WTC11 (cell line): ENCODE results near the gene CSTPP1. TPM values are rescaled to one million over a fixed set of nuclear protein-coding genes. Genes with fewer than 3 reads are reported as not detected.

ENCODE experiments used
- ATAC-seq: fragments of 200-7000 bp; cut with Tn5 transposase; 2 replicates; pipeline ENCODE4 v1.10.0; 2021; ENCODE audit warnings: mild to moderate bottlenecking, moderate library complexity
- CTCF ChIA-PET: fragments of 300-600 bp; sonication (Branson Sonifier 250); formaldehyde crosslinking; loops from one replicate; lab custom pipeline; 2021; ENCODE audit warnings: antibody characterized with exemption; lab: Charles Lee
- POLR2A ChIA-PET: fragments of 350-600 bp; sonication (Branson Sonifier 250); formaldehyde crosslinking; loops from one replicate; lab custom pipeline; 2021; ENCODE audit warnings: antibody characterized with exemption; lab: Charles Lee
- DNase-seq: peaks from one replicate; pipeline ENCODE4 v3.0.0; 2021; ENCODE audit warnings: low spot score
- H3K27ac Mint-ChIP-seq: 2 replicates; pipeline ENCODE4 v1.8.0; 2021; ENCODE audit warnings: mixed read lengths
- H3K27me3 Mint-ChIP-seq: 2 replicates; pipeline ENCODE4 v1.8.0; 2021; ENCODE audit warnings: low read depth, mild to moderate bottlenecking, moderate library complexity, mixed read lengths
- H3K36me3 Mint-ChIP-seq: 2 replicates; pipeline ENCODE4 v1.8.0; 2021; ENCODE audit warnings: mixed read lengths
- H3K4me1 Mint-ChIP-seq: 2 replicates; pipeline ENCODE4 v1.8.0; 2022; ENCODE audit warnings: mixed read lengths
- H3K4me3 Mint-ChIP-seq: 2 replicates; pipeline ENCODE4 v1.8.0; 2021; ENCODE audit warnings: mild to moderate bottlenecking, moderate library complexity, mixed read lengths
- H3K9me3 Mint-ChIP-seq: 2 replicates; pipeline ENCODE4 v1.8.0; 2021; ENCODE audit warnings: mixed read lengths
- AR ChIP-seq: fragments of 250-450 bp; sonication (Bioruptor Pico); IDR thresholded peaks from 2 replicates; pipeline ENCODE4 v1.9.0; 2021; ENCODE audit warnings: mild to moderate bottlenecking
- CBFB ChIP-seq: sonication (generic); formaldehyde crosslinking; IDR thresholded peaks from 2 replicates; pipeline ENCODE4 v1.8.1; 2022; ENCODE audit warnings: mild to moderate bottlenecking, low read depth, missing genetic modification reagents
- ETV6 ChIP-seq: sonication (generic); formaldehyde crosslinking; IDR thresholded peaks from 2 replicates; pipeline ENCODE4 v1.8.1; 2022; ENCODE audit warnings: mild to moderate bottlenecking, missing genetic modification reagents
- FOXK1 ChIP-seq: sonication (generic); formaldehyde crosslinking; IDR thresholded peaks from 2 replicates; pipeline ENCODE4 v1.8.0; 2022; ENCODE audit warnings: mild to moderate bottlenecking, moderate library complexity, missing genetic modification reagents
- JAZF1 ChIP-seq: fragments of 250-450 bp; sonication (Bioruptor Pico); IDR thresholded peaks from 2 replicates; pipeline ENCODE4 v1.9.0; 2021; ENCODE audit warnings: moderate library complexity, mild to moderate bottlenecking, inconsistent platforms
- KAT7 ChIP-seq: sonication (generic); formaldehyde crosslinking; IDR thresholded peaks from 2 replicates; pipeline ENCODE4 v1.8.1; 2023; ENCODE audit warnings: missing genetic modification reagents, mild to moderate bottlenecking, borderline replicate concordance
- PREB ChIP-seq: sonication (generic); formaldehyde crosslinking; IDR thresholded peaks from 2 replicates; pipeline ENCODE4 v1.8.1; 2022; ENCODE audit warnings: mild to moderate bottlenecking, missing genetic modification reagents, moderate library complexity, borderline replicate concordance
- PRRX2 ChIP-seq: fragments of 250-450 bp; sonication (Bioruptor Pico); IDR thresholded peaks from 2 replicates; pipeline ENCODE4 v1.8.0; 2021; ENCODE audit warnings: mild to moderate bottlenecking
- TCF7 ChIP-seq: sonication (generic); formaldehyde crosslinking; IDR thresholded peaks from 2 replicates; pipeline ENCODE4 v1.8.0; 2022; ENCODE audit warnings: mild to moderate bottlenecking, low read depth, missing genetic modification reagents, moderate library complexity
- ZBTB21 ChIP-seq: sonication (generic); formaldehyde crosslinking; IDR thresholded peaks from 2 replicates; pipeline ENCODE4 v1.8.1; 2023; ENCODE audit warnings: mild to moderate bottlenecking, missing genetic modification reagents, borderline replicate concordance
- ZNF138 ChIP-seq: sonication (generic); formaldehyde crosslinking; conservative IDR thresholded peaks from 2 replicates; pipeline ENCODE4 v1.8.1; 2022; ENCODE audit warnings: mild to moderate bottlenecking, moderate library complexity, missing genetic modification reagents
- ZNF232 ChIP-seq: sonication (generic); formaldehyde crosslinking; IDR thresholded peaks from 2 replicates; pipeline ENCODE4 v1.8.0; 2022; ENCODE audit warnings: mild to moderate bottlenecking, missing genetic modification reagents
- ZNF416 ChIP-seq: fragments of 250-450 bp; sonication (Bioruptor Pico); IDR thresholded peaks from 2 replicates; pipeline ENCODE4 v1.9.0; 2021; ENCODE audit warnings: mild to moderate bottlenecking, inconsistent platforms
- ZNF425 ChIP-seq: fragments of 250-450 bp; sonication (Bioruptor Pico); conservative IDR thresholded peaks from 2 replicates; pipeline ENCODE4 v1.9.0; 2021; ENCODE audit warnings: mild to moderate bottlenecking
- ZNF512 ChIP-seq: sonication (generic); formaldehyde crosslinking; IDR thresholded peaks from 2 replicates; pipeline ENCODE4 v1.8.1; 2022; ENCODE audit warnings: missing genetic modification reagents, borderline replicate concordance
- total RNA-seq: library from RNA; stranded (reverse); gene quantifications from 3 replicates; pipeline ENCODE4 v1.2.3, GENCODE V29; 2021
- TF ChIP-seq, protein P1 (sequence below): sonication (generic); formaldehyde crosslinking; IDR thresholded peaks from 2 replicates; pipeline ENCODE4 v1.8.1; 2022; ENCODE audit warnings: mild to moderate bottlenecking, moderate library complexity, missing genetic modification reagents
- TF ChIP-seq, protein P2 (sequence below): fragments of 250-450 bp; sonication (Bioruptor Pico); IDR thresholded peaks from 2 replicates; pipeline ENCODE4 v1.8.0; 2021; ENCODE audit warnings: mild to moderate bottlenecking
- TF ChIP-seq, protein P3 (sequence below): fragments of 250-450 bp; sonication (Bioruptor Pico); IDR thresholded peaks from 2 replicates; pipeline ENCODE4 v1.9.0; 2021; ENCODE audit warnings: mild to moderate bottlenecking, borderline replicate concordance

Gene CSTPP1
- total RNA-seq, 1 experiment from 2014 or later = 23.6 TPM

GRCh38 chr11:47154616-47155570 is 218.3 kb downstream of the CSTPP1 start:
- Mint-ChIP-seq H3K27me3 (no peaks in the 10 kb centered on the region), H3K9me3 (no peaks in the 10 kb centered on the region), H3K4me3 (no peak overlapping the region), H3K4me1 (peaks cover 21% of the 10 kb centered on the region), H3K27ac (peak overlapping the region; percentile 33; the same call in 1 of the 2 replicates)
- DNase-seq (no peak), ATAC-seq (no peak)
- ChIA-PET CTCF (interaction anchor here (0.6 to 5.5 kb wide), 5 partner anchors 9 to 245 kb away, joined by 4 to 182 read pairs (median 10); partner anchors contain the start of gene LRP4), POLR2A (no interaction called here)
- TF ChIP-seq ZNF416 = no peak
- TF ChIP-seq ZNF512 (CRISPR knock-in tag) = no peak
- TF ChIP-seq KAT7 (CRISPR knock-in tag) = no peak
- TF ChIP-seq, protein P1, sequence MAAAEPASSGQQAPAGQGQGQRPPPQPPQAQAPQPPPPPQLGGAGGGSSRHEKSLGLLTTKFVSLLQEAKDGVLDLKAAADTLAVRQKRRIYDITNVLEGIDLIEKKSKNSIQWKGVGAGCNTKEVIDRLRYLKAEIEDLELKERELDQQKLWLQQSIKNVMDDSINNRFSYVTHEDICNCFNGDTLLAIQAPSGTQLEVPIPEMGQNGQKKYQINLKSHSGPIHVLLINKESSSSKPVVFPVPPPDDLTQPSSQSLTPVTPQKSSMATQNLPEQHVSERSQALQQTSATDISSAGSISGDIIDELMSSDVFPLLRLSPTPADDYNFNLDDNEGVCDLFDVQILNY (CRISPR knock-in tag) = no peak
- TF ChIP-seq, protein P2, sequence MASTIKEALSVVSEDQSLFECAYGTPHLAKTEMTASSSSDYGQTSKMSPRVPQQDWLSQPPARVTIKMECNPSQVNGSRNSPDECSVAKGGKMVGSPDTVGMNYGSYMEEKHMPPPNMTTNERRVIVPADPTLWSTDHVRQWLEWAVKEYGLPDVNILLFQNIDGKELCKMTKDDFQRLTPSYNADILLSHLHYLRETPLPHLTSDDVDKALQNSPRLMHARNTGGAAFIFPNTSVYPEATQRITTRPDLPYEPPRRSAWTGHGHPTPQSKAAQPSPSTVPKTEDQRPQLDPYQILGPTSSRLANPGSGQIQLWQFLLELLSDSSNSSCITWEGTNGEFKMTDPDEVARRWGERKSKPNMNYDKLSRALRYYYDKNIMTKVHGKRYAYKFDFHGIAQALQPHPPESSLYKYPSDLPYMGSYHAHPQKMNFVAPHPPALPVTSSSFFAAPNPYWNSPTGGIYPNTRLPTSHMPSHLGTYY (CRISPR knock-in tag) = no peak
- TF ChIP-seq CBFB (CRISPR knock-in tag) = no peak
- no peak for TF ChIP-seq PRRX2
- TF ChIP-seq PREB (CRISPR knock-in tag) = no peak
- TF ChIP-seq ZNF425 = no peak
- TF ChIP-seq JAZF1 (CRISPR knock-in tag) = no peak
- no peak for TF ChIP-seq ZNF232 (CRISPR knock-in tag)
- TF ChIP-seq, all 79 proteins: peak for 0
- no peaks in the 10 kb centered on the region for H3K36me3 Mint-ChIP-seq

- no peaks in the 10 kb centered on the region for H3K27me3 Mint-ChIP-seq
- DNase-seq (no peak), ATAC-seq (no peak)
- ChIA-PET CTCF (interaction anchor here (2.0 to 5.5 kb wide), 2 partner anchors 236 to 246 kb away, joined by 8 to 182 read pairs; partner anchors contain the start of gene LRP4), POLR2A (no interaction called here)
- H3K4me3 Mint-ChIP-seq = no peak overlapping the region
- peaks cover 21% of the 10 kb centered on the region for H3K4me1 Mint-ChIP-seq
- H3K27ac Mint-ChIP-seq = no peak overlapping the region
- H3K36me3 Mint-ChIP-seq = no peaks in the 10 kb centered on the region
- TF ChIP-seq ZNF416 = no peak
- TF ChIP-seq KAT7 (CRISPR knock-in tag) = no peak
- TF ChIP-seq CBFB (CRISPR knock-in tag) = no peak
- no peak for TF ChIP-seq ZNF138 (CRISPR knock-in tag)
- no peak for TF ChIP-seq ZBTB21
- TF ChIP-seq TCF7 (CRISPR knock-in tag) = no peak
- TF ChIP-seq FOXK1 (CRISPR knock-in tag) = no peak
- no peak for TF ChIP-seq AR (CRISPR knock-in tag)
- no peak for TF ChIP-seq ETV6 (CRISPR knock-in tag)
- TF ChIP-seq, protein P3, sequence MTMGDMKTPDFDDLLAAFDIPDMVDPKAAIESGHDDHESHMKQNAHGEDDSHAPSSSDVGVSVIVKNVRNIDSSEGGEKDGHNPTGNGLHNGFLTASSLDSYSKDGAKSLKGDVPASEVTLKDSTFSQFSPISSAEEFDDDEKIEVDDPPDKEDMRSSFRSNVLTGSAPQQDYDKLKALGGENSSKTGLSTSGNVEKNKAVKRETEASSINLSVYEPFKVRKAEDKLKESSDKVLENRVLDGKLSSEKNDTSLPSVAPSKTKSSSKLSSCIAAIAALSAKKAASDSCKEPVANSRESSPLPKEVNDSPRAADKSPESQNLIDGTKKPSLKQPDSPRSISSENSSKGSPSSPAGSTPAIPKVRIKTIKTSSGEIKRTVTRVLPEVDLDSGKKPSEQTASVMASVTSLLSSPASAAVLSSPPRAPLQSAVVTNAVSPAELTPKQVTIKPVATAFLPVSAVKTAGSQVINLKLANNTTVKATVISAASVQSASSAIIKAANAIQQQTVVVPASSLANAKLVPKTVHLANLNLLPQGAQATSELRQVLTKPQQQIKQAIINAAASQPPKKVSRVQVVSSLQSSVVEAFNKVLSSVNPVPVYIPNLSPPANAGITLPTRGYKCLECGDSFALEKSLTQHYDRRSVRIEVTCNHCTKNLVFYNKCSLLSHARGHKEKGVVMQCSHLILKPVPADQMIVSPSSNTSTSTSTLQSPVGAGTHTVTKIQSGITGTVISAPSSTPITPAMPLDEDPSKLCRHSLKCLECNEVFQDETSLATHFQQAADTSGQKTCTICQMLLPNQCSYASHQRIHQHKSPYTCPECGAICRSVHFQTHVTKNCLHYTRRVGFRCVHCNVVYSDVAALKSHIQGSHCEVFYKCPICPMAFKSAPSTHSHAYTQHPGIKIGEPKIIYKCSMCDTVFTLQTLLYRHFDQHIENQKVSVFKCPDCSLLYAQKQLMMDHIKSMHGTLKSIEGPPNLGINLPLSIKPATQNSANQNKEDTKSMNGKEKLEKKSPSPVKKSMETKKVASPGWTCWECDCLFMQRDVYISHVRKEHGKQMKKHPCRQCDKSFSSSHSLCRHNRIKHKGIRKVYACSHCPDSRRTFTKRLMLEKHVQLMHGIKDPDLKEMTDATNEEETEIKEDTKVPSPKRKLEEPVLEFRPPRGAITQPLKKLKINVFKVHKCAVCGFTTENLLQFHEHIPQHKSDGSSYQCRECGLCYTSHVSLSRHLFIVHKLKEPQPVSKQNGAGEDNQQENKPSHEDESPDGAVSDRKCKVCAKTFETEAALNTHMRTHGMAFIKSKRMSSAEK (CRISPR knock-in tag) = no peak
- TF ChIP-seq, all 79 proteins: peak for 0
- no peaks in the 10 kb centered on the region for H3K9me3 Mint-ChIP-seq
Measured at GRCh38 chr11:47155879-47156278, 219.3 kb downstream of the CSTPP1 start.
